CD4-positive, CD25-positive, alpha-beta regulatory T cell (primary cell): ENCODE measurements around the gene GRIK5. TPM values are rescaled to one million over a fixed set of nuclear protein-coding genes. Genes with fewer than 3 reads are reported as not detected.

Experiments used
- ATAC-seq, 2 donors: fragments of 150-1000 bp; cut with Tn5 transposase; one replicate each; pipeline ENCODE4 v1.10.0; 2021; ENCODE audit warnings: low read depth in 2 of 2, moderate number of reproducible peaks in 2 of 2, moderate library complexity in 1 of 2
- DNase-seq, 3 donors: peaks; one replicate each; pipeline versions ENCODE4 v3.0.0 to v3.0.0-alpha.2; 2012 to 2022; ENCODE audit warnings: mixed read lengths in 1 of 3
- H3K27ac ChIP-seq: one replicate; pipeline ENCODE4 v1.7.0; 2013; ENCODE audit warnings: mild to moderate bottlenecking, low read length; ENCODE audit not compliant: insufficient read depth, poor library complexity, severe bottlenecking
- H3K27me3 ChIP-seq: one replicate; pipeline ENCODE4 v1.7.0; 2013; ENCODE audit warnings: low read length; ENCODE audit not compliant: control insufficient read depth, insufficient read depth
- H3K36me3 ChIP-seq: one replicate; pipeline ENCODE4 v1.7.0; 2013; ENCODE audit warnings: mild to moderate bottlenecking, low read length, moderate library complexity; ENCODE audit not compliant: control insufficient read depth, insufficient read depth
- H3K4me1 ChIP-seq: 2 replicates; pipeline ENCODE4 v1.7.0; 2013; ENCODE audit warnings: mild to moderate bottlenecking, low read length; ENCODE audit not compliant: insufficient read depth, control insufficient read depth, poor library complexity, severe bottlenecking
- H3K4me3 ChIP-seq: one replicate; pipeline ENCODE4 v1.7.0; 2013; ENCODE audit warnings: low read depth, mild to moderate bottlenecking, low read length, moderate library complexity
- H3K9me3 ChIP-seq, 2 experiments: 1 replicate in 1 of 2; 2 replicates in 1 of 2; pipeline ENCODE4 v1.7.0; 2013; ENCODE audit warnings: low read length in 2 of 2, mild to moderate bottlenecking in 1 of 2, moderate library complexity in 1 of 2; ENCODE audit not compliant: control insufficient read depth in 2 of 2
- H3K27ac Mint-ChIP-seq, 3 donors: one replicate each; pipeline ENCODE4 v1.8.0; 2020 to 2022; ENCODE audit warnings: mild to moderate bottlenecking in 3 of 3, mixed read lengths in 3 of 3, moderate library complexity in 2 of 3
- H3K27me3 Mint-ChIP-seq: one replicate; pipeline ENCODE4 v1.8.0; 2022; ENCODE audit warnings: mild to moderate bottlenecking, mixed read lengths
- H3K36me3 Mint-ChIP-seq: one replicate; pipeline ENCODE4 v1.8.0; 2020; ENCODE audit warnings: mixed read lengths
- H3K4me1 Mint-ChIP-seq, 4 donors: one replicate each; pipeline ENCODE4 v1.8.0; 2020 to 2022; ENCODE audit warnings: mixed read lengths in 4 of 4, mild to moderate bottlenecking in 1 of 4
- H3K4me3 Mint-ChIP-seq, 4 donors: one replicate each; pipeline ENCODE4 v1.8.0; 2020 to 2022; ENCODE audit warnings: mild to moderate bottlenecking in 4 of 4, mixed read lengths in 4 of 4, moderate library complexity in 3 of 4
- H3K9me3 Mint-ChIP-seq, 7 donors: one replicate each; pipeline ENCODE4 v1.8.0; 2020 to 2022; ENCODE audit warnings: mixed read lengths in 7 of 7, mild to moderate bottlenecking in 3 of 7, moderate library complexity in 2 of 7
- polyA plus RNA-seq, 4 donors: library from polyadenylated mRNA; unstranded; fragments of 300-500 nt; fragmentation: Illumina TruSeq; gene quantifications; one replicate each; pipeline ENCODE4 v1.2.3, GENCODE V29; 2021
- total RNA-seq: library from RNA; stranded (reverse); gene quantifications from one replicate; pipeline ENCODE4 v1.2.3, GENCODE V29; 2022

The GRIK5 gene
- total and polyA plus RNA-seq, 5 donors from 2014 or later = 0.06 to 0.52 TPM; not detected in 3

- Histone ChIP-seq H3K4me1 (peaks cover 24% of the 10 kb centered on the region), H3K4me3 (no peak overlapping the region), H3K27ac (no peak overlapping the region), H3K27me3 (no peaks in the 10 kb centered on the region), H3K36me3 (peaks cover 31% of the 10 kb centered on the region), H3K9me3 (no peaks in the 10 kb centered on the region)
- ATAC-seq (no peak), DNase-seq (no peak)
- no peak overlapping the region for H3K27ac Mint-ChIP-seq
- H3K4me3 Mint-ChIP-seq = peak overlapping the region in 1 of 4 donors; percentile 34
- H3K27me3 Mint-ChIP-seq = peaks cover 4% of the 10 kb centered on the region
- H3K36me3 Mint-ChIP-seq = peaks cover 36% of the 10 kb centered on the region
- no peaks in the 10 kb centered on the region for H3K9me3 Mint-ChIP-seq
- peaks cover 7 to 42% (median 34%) of the 10 kb centered on the region in 4 donors for H3K4me1 Mint-ChIP-seq
Observed at GRCh38 chr19:42079886-42080763, 10.1 kb upstream of the GRIK5 start.

DNA sequence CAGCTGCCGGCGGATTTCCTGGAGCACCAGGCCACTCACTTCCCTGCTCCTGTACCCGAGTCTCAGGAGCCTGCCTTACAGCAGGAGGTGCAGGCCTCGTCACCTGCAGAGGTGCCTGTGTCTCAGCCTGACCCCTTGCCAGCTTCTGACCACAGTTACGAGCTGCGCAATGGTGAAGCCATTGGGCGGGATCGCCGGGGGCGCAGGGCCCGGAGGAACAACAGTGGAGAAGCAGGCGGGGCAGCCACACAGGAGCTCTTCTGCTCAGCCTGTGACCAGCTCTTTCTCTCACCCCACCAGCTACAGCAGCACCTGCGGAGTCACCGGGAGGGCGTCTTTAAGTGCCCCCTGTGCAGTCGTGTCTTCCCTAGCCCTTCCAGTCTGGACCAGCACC is 9.3 kb upstream of the GRIK5 start:
- H3K27ac ChIP-seq = no peak overlapping the region
- peaks cover 6 to 48% (median 37%) of the 10 kb centered on the region in 4 donors for H3K4me1 Mint-ChIP-seq
- ATAC-seq = no peak
- H3K4me3 ChIP-seq = no peak overlapping the region
- no peaks in the 10 kb centered on the region for H3K9me3 ChIP-seq
- H3K27me3 ChIP-seq = no peaks in the 10 kb centered on the region
- H3K36me3 ChIP-seq = peaks cover 31% of the 10 kb centered on the region
- no peaks in the 10 kb centered on the region for H3K9me3 Mint-ChIP-seq
- no peak overlapping the region for H3K27ac Mint-ChIP-seq
- peaks cover 36% of the 10 kb centered on the region for H3K36me3 Mint-ChIP-seq
- peaks cover 4% of the 10 kb centered on the region for H3K27me3 Mint-ChIP-seq
- H3K4me3 Mint-ChIP-seq = peak overlapping the region in 1 of 4 donors; percentile 37
- H3K4me1 ChIP-seq = peaks cover 27% of the 10 kb centered on the region
- no peak for DNase-seq

GRCh38 chr19:42078538-42079275 is 8.7 kb upstream of the GRIK5 start:
- H3K9me3 Mint-ChIP-seq = no peaks in the 10 kb centered on the region
- no peak for ATAC-seq
- H3K27me3 ChIP-seq = no peaks in the 10 kb centered on the region
- H3K27ac ChIP-seq = no peak overlapping the region
- H3K4me3 ChIP-seq = no peak overlapping the region
- H3K27me3 Mint-ChIP-seq = peaks cover 4% of the 10 kb centered on the region
- no peaks in the 10 kb centered on the region for H3K9me3 ChIP-seq
- H3K4me3 Mint-ChIP-seq = peak overlapping the region; percentile 90 to 96 (median 92)
- peaks cover 31% of the 10 kb centered on the region for H3K36me3 ChIP-seq
- DNase-seq = no peak
- peaks cover 6 to 48% (median 35%) of the 10 kb centered on the region in 4 donors for H3K4me1 Mint-ChIP-seq
- H3K4me1 ChIP-seq = peaks cover 27% of the 10 kb centered on the region
- peak overlapping the region in 1 of 3 donors; percentile 97 for H3K27ac Mint-ChIP-seq
- peaks cover 36% of the 10 kb centered on the region for H3K36me3 Mint-ChIP-seq

DNA sequence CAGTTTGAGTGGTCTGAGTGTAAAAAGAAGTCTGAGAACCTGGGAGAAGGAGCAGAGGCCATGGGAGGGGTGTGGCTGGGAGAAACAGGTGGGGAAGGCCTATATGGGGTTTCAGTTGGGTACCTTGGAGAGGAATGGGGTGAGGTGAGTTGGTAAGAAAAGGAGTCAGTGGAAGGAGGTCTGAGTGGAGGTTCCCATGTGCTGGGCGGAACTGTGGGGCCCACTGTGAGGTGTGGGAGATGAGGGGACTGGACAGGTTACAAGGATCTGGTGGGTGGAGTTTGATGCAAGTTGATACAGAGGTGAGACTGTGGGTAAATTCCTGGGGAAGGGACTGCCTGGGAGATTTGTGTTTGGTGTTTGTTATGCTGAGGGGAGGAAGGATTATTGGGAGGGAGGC is 8.1 kb upstream of the GRIK5 start:
- Histone ChIP-seq H3K4me3 (no peak overlapping the region), H3K27ac (no peak overlapping the region), H3K27me3 (no peaks in the 10 kb centered on the region), H3K9me3 (no peaks in the 10 kb centered on the region), H3K4me1 (peaks cover 27% of the 10 kb centered on the region), H3K36me3 (peaks cover 31% of the 10 kb centered on the region)
- H3K27me3 Mint-ChIP-seq = peaks cover 4% of the 10 kb centered on the region
- DNase-seq (no peak), ATAC-seq (no peak)
- peak overlapping the region in 2 of 3 donors; percentile 67 to 97 for H3K27ac Mint-ChIP-seq
- H3K9me3 Mint-ChIP-seq = no peaks in the 10 kb centered on the region
- H3K36me3 Mint-ChIP-seq = peaks cover 36% of the 10 kb centered on the region
- H3K4me1 Mint-ChIP-seq = peaks cover 8 to 48% (median 35%) of the 10 kb centered on the region in 4 donors
- H3K4me3 Mint-ChIP-seq = peak overlapping the region; percentile 90 to 96 (median 92)

- Mint-ChIP-seq H3K4me3 (peak overlapping the region; percentile 91 to 96 (median 94)), H3K27ac (peak overlapping the region; percentile 94 to 100 (median 97)), H3K4me1 (peaks cover 7 to 42% (median 29%) of the 10 kb centered on the region in 4 donors), H3K9me3 (no peaks in the 10 kb centered on the region), H3K36me3 (peaks cover 30% of the 10 kb centered on the region), H3K27me3 (peaks cover 4% of the 10 kb centered on the region)
- ATAC-seq (no peak), DNase-seq (peak in 1 of 3 donors; percentile 38)
- Histone ChIP-seq H3K4me3 (peak overlapping the region; percentile 92), H3K9me3 (no peaks in the 10 kb centered on the region), H3K36me3 (peaks cover 26% of the 10 kb centered on the region), H3K27me3 (no peaks in the 10 kb centered on the region), H3K4me1 (peaks cover 27% of the 10 kb centered on the region), H3K27ac (peak overlapping the region; percentile 98)
Observed at GRCh38 chr19:42076380-42076944, 6.5 kb upstream of the GRIK5 start.

- peaks cover 27% of the 10 kb centered on the region for H3K36me3 Mint-ChIP-seq
- peaks cover 20% of the 10 kb centered on the region for H3K36me3 ChIP-seq
- peaks cover 4 to 39% (median 28%) of the 10 kb centered on the region in 4 donors for H3K4me1 Mint-ChIP-seq
- H3K4me3 Mint-ChIP-seq = peak within 1 kb of the TSS; percentile 91 to 99 (median 96)
- no peaks in the 10 kb centered on the region for H3K9me3 Mint-ChIP-seq
- peaks cover 27% of the 10 kb centered on the region for H3K4me1 ChIP-seq
- H3K27ac Mint-ChIP-seq = peak within 1 kb of the TSS; percentile 98 to 100 (median 100)
- H3K27me3 Mint-ChIP-seq = peaks cover 8% of the 10 kb centered on the region
- ATAC-seq = peak; percentile 96 to 97
- no peaks in the 10 kb centered on the region for H3K27me3 ChIP-seq
- peak within 1 kb of the TSS; percentile 98 for H3K27ac ChIP-seq
- H3K4me3 ChIP-seq = peak within 1 kb of the TSS; percentile 92
- peak; percentile 96 to 100 (median 98) for DNase-seq
- no peaks in the 10 kb centered on the region for H3K9me3 ChIP-seq
Observed at GRCh38 chr19:42075616-42076379, 5.8 kb upstream of the GRIK5 start, which contains the start of gene ZNF574. Gene ZNF574 (plus strand): TSS chr19:42076166. CDS start chr19:42078607, 2,441 bp downstream.

GRCh38 chr19:42075364-42075615 is 5.3 kb upstream of the GRIK5 start:
- peak overlapping the region; percentile 98 to 100 (median 100) for H3K27ac Mint-ChIP-seq
- no peak for DNase-seq

More at GRCh38 chr19:42075364-42075615, 5.3 kb upstream of the GRIK5 start:
- Histone ChIP-seq H3K4me3 (peak overlapping the region; percentile 91), H3K27ac (peak overlapping the region; percentile 98), H3K36me3 (peaks cover 19% of the 10 kb centered on the region), H3K27me3 (no peaks in the 10 kb centered on the region), H3K9me3 (no peaks in the 10 kb centered on the region), H3K4me1 (peaks cover 27% of the 10 kb centered on the region)
- peaks cover 27% of the 10 kb centered on the region for H3K36me3 Mint-ChIP-seq
- peak overlapping the region; percentile 91 to 99 (median 96) for H3K4me3 Mint-ChIP-seq
- peaks cover 4 to 39% (median 28%) of the 10 kb centered on the region in 4 donors for H3K4me1 Mint-ChIP-seq
- no peaks in the 10 kb centered on the region for H3K9me3 Mint-ChIP-seq
- no peak for ATAC-seq
- peaks cover 8% of the 10 kb centered on the region for H3K27me3 Mint-ChIP-seq
